Thyroid gland (tissue), 4 donors: ENCODE measurements around the gene CNGA4.

Experiments used
- CTCF ChIP-seq, 6 experiments: fragments of 200-600 bp in 3 of 6; fragments of 450-650 bp in 3 of 6; sonication (generic) in 3 of 6; IDR thresholded peaks; one replicate each; pipeline ENCODE4 v1.5.1; 2016 to 2019; ENCODE audit warnings: antibody characterized with exemption in 6 of 6, mild to moderate bottlenecking in 2 of 6, inconsistent platforms in 1 of 6, moderate library complexity in 1 of 6
- POLR2A ChIP-seq, 2 donors: fragments of 450-650 bp; IDR thresholded peaks; one replicate each; pipeline ENCODE4 v1.6.1; 2017; ENCODE audit warnings: antibody characterized with exemption in 2 of 2, mild to moderate bottlenecking in 2 of 2, moderate library complexity in 1 of 2

GRCh38 chr11:6205366-6205765, 33.5 kb upstream of the CNGA4 start, which contains the start of gene C11orf42:
- TF ChIP-seq POLR2A (IDR thresholded peaks at IDR 0.05) (no peak), CTCF (IDR thresholded peaks at IDR 0.05) (no peak)
